ENCODE results near the gene DNER. TPM values are rescaled to one million over a fixed set of nuclear protein-coding genes. Genes with fewer than 3 reads are reported as not detected.

The DNER gene
- total RNA-seq, 1 donor = 0.72 TPM

DNA sequence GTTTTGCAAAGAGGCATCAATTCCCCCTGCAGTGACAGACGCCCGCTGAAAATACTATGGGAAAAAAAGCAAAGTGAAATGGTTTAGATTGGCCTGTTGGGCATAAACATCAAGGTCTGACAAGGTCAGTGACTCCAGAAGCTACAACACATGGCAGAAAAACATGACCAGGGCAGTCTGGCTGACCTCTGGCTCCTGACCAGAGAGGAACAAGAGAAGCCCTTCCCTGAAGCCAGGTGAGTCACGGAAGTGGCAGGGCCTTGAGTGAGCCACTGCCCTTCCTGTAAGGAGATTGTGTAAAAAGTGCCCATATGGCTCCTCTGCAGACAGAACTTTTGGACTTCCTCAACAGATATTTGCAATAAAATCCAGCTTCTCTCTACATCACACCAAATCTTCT, 72.0 kb downstream of the DNER start:
- DNase-seq (ENCODE audit: low read depth) = no peak
- TF ChIP-seq, protein P1, sequence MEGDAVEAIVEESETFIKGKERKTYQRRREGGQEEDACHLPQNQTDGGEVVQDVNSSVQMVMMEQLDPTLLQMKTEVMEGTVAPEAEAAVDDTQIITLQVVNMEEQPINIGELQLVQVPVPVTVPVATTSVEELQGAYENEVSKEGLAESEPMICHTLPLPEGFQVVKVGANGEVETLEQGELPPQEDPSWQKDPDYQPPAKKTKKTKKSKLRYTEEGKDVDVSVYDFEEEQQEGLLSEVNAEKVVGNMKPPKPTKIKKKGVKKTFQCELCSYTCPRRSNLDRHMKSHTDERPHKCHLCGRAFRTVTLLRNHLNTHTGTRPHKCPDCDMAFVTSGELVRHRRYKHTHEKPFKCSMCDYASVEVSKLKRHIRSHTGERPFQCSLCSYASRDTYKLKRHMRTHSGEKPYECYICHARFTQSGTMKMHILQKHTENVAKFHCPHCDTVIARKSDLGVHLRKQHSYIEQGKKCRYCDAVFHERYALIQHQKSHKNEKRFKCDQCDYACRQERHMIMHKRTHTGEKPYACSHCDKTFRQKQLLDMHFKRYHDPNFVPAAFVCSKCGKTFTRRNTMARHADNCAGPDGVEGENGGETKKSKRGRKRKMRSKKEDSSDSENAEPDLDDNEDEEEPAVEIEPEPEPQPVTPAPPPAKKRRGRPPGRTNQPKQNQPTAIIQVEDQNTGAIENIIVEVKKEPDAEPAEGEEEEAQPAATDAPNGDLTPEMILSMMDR (IDR thresholded peaks at IDR 0.05; ENCODE audit: insufficient read depth, low read length) = no peak
- H3K4me3 ChIP-seq (ENCODE audit: low read depth, low read length) = no peak overlapping the region

- no peak overlapping the region for H3K4me3 ChIP-seq (ENCODE audit: low read depth, low read length)
- no peak for DNase-seq (ENCODE audit: low read depth)
- TF ChIP-seq, protein P1 (IDR thresholded peaks at IDR 0.05; ENCODE audit: insufficient read depth, low read length) = peak; percentile 8
Measured at GRCh38 chr2:229641676-229642075, 72.7 kb downstream of the DNER start.

DNA sequence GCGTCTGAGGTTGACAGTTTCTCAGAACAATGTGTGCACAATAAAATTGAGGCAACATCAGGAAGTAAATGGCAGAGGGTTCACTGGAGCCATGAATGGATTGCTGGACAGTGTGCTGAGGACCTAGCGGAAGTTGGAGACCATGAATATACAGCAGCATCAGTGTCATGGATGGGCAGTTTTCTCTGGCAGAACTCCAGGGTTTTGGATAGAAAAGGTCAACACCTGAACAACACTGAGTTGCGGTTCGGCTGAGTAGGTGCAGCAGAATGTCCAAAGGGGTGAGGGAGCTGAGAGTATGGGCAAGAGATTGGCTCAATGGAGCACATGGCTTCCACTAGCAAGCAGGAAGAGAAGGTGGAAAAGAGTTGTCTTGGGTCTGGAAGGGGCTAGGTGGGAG, 73.7 kb downstream of the DNER start:
- TF ChIP-seq, protein P1 (IDR thresholded peaks at IDR 0.05; ENCODE audit: insufficient read depth, low read length) = no peak
- DNase-seq (ENCODE audit: low read depth) = no peak
- no peak overlapping the region for H3K4me3 ChIP-seq (ENCODE audit: low read depth, low read length)

GRCh38 chr2:229636571-229636970, 77.8 kb downstream of the DNER start:
- TF ChIP-seq, protein P1 (IDR thresholded peaks at IDR 0.05; ENCODE audit: insufficient read depth, low read length) = no peak
- no peak overlapping the region for H3K4me3 ChIP-seq (ENCODE audit: low read depth, low read length)
- DNase-seq (ENCODE audit: low read depth) = no peak

DNA sequence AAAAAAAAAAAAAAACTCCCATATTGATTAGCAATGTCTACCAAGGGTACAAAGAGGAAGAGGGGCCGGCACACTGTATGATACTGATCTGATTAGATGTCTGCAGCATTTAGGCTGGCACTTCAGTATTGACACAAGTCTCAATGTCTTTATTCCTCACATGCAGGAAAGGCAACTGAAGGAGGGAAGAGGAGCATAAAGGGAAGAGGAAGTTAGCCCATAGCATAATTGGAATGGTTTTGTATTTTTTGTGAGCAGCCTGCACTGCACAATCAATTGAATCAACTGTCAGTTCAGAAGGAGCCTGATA, 79.0 kb downstream of the DNER start:
- no peak for DNase-seq (ENCODE audit: low read depth)
- H3K4me3 ChIP-seq (ENCODE audit: low read depth, low read length) = no peak overlapping the region
- TF ChIP-seq, protein P1 (IDR thresholded peaks at IDR 0.05; ENCODE audit: insufficient read depth, low read length) = no peak

DNA sequence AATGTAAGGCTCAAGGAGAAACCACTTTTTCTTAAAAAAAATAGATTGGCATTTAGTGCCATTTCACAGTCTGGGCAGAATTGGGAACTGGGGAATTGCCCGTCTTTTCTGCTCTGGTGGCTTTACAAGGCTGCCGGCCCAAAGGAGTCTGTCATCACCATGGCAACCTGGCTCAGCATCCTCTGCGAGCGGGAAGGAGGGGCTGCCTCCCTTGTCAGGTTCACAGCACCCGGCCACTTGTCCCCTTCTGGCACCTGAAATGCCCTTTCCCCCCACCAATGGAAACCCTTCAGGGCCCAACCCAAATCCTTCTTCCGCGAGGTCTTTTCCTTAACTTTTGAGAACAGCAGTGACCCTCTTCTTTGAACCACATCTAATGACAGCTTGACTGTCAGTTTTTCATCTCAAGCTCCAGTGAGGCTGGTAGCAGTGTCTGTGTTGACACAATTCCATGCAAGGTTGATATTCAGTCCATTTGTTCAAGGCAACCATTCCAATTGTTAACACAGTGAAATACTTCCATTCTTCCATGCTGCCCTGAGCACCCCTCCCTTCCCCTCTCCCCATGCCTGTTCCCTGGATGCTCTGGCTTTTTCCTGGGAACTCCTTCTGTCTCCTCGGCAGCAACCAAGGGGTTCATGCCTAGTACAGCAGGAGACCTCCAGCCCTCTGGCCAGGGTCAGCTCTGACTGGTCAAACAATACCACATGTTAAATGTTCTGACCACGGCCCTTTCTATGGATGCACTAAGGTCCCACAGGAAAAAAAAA, 79.6 kb downstream of the DNER start:
- TF ChIP-seq, protein P1 (IDR thresholded peaks at IDR 0.05; ENCODE audit: insufficient read depth, low read length) = no peak
- no peak overlapping the region for H3K4me3 ChIP-seq (ENCODE audit: low read depth, low read length)
- DNase-seq (ENCODE audit: low read depth) = no peak

- H3K4me3 ChIP-seq (ENCODE audit: low read depth, low read length) = no peak overlapping the region
- TF ChIP-seq, protein P1 (IDR thresholded peaks at IDR 0.05; ENCODE audit: insufficient read depth, low read length) = no peak
- DNase-seq (ENCODE audit: low read depth) = no peak
Measured at GRCh38 chr2:229633556-229633955, 80.8 kb downstream of the DNER start.
